SIG-M5 treated with dmso at 0.1 percent for 504 hours (cell line): ENCODE results near the gene ZNF423.

Source experiments
- DNase-seq: peaks from one replicate; lab custom pipeline; 2025; ENCODE audit not compliant: unreplicated experiment; lab: John Stamatoyannopoulos, UW

ZNF423 gene

DNA sequence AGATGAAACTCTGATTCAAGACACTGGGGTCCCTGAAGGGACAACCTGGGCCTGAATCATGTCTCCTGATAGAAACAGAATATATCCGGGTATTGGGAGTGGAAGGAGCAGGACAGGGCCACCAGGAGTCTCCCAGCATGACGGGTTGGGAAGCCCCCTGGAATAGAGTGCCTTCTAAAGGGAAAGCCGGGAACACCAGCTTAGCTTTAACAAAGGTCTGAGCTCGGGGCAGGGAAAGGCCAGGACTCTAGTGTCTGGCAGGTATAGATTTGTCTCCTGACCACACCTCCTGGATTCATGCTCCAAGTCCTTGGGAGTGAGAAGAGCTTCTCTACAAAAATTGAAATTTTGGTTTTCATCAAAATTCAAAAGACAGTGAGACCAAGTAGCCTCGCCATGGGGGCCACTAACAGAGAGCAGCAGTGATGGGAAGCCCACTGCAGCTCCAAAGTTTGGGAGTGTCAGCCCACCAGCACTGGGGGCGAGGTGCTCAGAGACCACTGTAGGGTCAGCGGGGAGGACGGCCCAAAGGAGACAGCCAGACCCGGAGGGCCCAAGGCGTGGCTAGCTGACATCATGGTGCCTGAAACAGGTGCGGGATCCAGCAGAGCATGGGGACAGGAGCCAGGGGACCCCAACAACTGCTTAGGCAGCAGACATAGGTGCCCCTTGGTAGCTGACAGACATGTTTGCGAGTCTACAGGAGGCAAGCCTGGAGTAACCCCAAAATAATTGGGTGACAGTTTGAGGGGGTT lies 401.3 kb downstream of the ZNF423 start:
- no peak for DNase-seq

- DNase-seq = no peak
These were observed 401.9 kb downstream of the ZNF423 start for GRCh38 chr16:49453983-49454382.

- no peak for DNase-seq
These were observed 402.9 kb downstream of the ZNF423 start for GRCh38 chr16:49453021-49453420.

DNA sequence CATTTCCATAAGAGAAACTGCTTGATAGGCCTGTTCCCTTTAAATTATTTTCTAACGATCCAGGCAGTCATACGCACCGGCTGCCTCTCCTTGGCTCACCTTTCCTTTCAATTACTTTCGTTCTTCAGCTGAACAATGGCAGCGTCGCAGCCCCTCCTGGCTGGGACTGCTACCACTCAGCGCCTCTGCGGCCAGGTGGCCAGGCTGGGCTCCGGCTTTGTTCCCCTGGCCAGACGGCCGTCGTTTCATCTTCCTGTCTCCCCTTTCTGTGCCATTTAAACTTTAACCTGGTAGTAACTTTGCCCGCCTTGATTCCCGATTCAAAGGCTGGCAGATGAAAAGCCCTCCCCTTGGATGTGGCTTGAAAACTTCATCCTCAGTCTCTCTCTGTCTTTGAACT lies 403.3 kb downstream of the ZNF423 start:
- no peak for DNase-seq

DNA sequence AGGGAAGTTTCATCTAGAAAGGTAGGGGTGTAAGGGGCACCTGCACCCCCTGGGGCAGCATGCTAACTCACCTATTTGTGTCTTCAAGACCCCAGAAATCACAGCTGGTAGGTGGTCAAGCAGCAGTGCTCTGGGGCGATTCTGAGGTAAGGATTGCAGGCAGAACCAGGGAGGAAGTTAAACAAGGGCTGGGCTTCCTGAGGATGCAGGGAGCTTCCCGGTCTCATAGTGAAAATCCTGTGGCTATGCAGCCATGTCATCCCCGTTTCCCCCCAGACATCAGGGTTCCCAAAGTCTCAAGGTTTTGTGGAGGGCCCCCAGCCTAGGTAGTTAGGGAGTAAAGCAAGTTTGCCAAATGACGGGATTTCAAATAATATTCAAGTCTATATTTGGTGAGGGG lies 403.8 kb downstream of the ZNF423 start:
- no peak for DNase-seq

DNA sequence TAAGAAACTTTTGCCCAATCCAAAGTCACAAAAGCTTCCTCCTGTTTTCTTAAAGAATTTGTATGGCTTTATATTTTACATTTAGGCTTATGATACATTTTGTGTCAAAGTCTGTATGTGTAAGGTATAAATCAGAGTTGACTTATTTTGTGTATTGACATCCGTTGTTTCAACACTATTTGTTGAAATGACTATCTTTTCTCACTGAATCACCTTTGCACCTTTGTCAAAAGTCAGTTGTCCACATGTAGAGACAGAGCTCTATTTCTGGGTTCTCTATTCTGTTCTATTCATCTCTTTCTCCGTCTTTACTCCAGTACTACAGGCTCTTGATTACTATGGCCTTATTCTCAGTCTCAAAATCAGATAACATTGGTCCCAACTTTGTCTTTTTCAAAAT lies 409.1 kb downstream of the ZNF423 start:
- DNase-seq = no peak

GRCh38 chr16:49443576-49443975 lies 412.3 kb downstream of the ZNF423 start:
- DNase-seq = no peak

GRCh38 chr16:49442805-49443204 lies 413.1 kb downstream of the ZNF423 start:
- DNase-seq = no peak

GRCh38 chr16:49441366-49441780 lies 414.5 kb downstream of the ZNF423 start:
- no peak for DNase-seq

- no peak for DNase-seq
These were observed 415.5 kb downstream of the ZNF423 start for GRCh38 chr16:49440156-49441065.

DNA sequence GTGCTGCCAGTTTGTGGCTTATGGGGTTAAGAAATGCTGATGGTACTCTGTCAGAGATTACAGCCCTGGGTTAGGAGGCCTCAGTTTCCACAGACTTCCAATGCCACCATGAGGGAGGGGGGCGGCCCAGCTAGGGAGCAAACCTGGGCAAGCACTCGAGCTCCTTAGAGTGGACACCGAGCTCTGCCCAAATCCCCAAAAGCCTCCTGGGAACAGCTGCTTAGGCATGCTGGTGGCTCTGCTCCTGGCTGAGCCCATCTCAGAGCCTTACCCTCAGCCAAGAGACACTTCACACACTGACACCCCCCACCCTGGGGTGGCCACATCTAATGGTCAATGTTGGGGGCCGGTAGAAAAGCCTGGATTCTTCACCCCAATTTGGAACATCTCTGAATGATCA lies 416.2 kb downstream of the ZNF423 start:
- no peak for DNase-seq

DNA sequence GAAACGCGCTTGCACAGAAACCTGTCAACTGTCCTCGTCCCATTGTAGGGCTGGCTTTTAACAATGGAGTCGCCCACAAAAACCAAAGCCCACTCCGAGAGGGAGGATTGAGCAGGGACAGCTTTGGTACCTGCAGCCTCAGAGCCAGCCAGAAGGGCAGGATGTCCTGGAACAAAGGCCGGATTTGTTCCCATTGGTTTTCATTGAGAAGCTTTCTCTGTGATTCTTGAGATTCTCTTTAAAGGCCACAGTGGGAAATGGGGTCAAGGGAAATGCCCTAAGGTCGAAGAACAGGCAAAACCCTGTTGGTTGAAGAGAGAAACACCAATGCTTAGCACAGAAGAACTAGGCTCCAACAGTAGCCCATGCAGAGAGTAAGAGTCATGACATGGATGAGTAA lies 416.9 kb downstream of the ZNF423 start:
- DNase-seq = no peak
